ENCODE measurements around the gene SCAP. TPM values are rescaled to one million over a fixed set of nuclear protein-coding genes. Genes with fewer than 3 reads are reported as not detected.

The SCAP gene
- polyA plus RNA-seq, 4 donors: 62.9 to 88.9 (median 73.0) TPM

DNA sequence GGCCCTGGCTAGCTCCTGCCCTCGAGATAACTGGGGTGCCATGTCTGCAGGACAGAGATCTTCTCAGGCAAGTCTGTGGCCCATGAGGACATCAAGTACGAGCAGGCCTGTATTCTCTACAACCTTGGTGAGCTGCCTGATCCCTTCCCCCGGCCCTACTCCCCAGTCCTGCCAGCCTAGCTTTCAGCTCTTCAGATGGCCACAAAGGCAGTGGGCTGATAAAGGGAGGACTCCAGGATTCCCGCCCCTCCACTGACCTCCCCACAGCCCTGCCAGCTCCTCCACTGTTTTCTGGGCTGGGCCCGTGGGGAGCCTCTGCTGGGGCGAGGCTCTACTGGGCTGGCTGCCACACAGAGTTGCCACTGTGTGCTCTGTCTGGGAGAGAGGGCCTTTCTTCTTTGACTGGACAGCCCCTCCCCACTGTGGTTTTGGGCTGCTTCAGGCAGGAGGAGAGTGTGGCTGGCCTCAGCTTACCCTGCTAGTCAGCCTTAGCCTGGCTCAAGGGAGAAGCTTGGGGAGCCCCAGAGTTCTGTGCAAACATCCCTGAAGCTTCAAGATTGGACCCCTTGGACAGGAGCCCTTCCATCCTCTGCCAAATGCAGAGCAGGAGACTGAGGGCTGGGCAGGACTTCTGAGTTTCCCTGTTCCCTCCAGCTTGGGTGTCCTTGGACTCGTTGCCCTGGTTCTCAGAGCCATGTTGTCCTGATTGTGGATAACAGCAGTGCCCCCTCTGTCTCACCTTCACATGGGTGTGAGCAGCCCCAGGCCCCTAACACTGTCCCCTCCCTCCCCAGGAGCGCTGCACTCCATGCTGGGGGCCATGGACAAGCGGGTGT lies 70.6 kb downstream of the SCAP start:
- no peak for DNase-seq (ENCODE audit: low read depth in 4 of 4, low spot score in 3 of 4)

DNA sequence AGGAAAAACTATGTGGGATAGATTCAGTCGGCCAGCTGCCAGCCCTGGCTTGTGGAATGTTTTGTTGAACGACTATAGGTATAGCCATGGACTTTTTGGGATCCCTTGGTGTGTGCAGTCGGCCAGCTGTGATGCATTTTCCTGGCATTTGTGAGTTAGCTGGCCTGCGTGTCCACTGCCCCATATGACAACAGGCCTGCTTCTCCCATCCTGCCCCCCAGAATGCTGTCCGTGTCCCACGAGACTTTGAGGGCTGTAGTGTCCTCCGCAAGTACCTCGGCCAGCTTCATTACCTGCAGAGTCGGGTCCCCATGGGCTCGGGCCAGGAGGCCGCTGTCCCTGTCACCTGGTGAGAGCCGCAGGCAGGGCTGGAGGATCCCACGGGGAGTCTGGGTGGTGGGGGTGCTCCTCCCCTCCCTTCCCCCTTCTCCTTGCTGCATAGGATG lies 71.3 kb downstream of the SCAP start:
- no peak for DNase-seq (ENCODE audit: low read depth in 4 of 4, low spot score in 3 of 4)

DNA sequence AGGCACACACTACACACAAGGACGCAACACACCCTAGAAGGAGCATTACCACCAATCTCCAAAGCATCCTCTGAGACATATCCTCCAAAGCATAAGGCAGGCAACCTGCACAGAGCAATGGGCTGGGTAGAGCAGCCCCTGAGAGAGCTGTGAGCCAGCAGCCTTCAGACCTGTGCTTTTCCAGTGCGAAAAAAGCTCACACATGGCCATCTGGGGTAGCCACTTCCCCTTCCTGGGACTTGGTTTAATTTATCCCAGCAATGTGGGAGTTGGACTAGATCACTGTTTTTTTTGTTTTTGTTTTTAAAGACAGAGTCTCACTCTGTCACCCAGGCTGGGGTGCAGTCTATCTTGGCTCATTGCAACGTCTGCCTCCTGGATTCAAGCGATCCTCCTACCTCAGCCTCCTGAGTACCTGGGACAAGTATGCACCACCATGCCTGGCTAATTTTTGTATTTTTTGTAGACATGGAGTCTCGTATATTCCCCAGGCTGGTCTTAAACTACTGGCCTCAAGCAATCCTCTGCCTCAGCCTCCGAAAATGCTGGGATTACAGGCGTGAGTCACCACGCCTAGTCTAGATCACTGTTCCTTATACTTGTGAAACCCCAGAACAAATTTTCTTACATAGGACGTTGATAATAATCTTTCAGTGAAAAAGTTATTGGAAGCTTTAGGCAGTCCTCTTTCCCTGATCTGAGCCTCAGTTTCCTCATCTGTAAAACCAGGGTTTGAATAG lies 76.0 kb downstream of the SCAP start:
- DNase-seq (ENCODE audit: low read depth in 4 of 4, low spot score in 3 of 4): no peak

DNA sequence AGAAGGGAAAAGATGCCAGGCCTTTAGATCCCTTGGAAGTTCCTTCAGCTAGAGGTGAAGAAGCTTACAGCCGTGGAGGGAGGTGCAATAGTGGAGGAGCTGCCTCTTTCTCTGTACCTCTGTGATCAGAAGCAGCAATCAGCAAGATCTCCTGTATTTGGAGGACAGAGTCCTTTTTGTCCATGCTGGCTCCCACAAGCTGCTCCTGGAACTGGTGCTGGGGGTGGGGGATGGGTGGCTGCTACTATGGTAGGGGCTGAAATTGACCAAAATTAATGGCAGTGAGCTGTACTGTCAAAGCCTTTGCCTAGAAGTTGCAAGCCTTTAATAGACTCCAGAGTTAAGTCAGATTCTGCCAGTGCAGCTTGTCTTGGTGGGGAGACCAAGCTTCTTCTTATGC lies 76.7 kb downstream of the SCAP start:
- DNase-seq (ENCODE audit: low read depth in 4 of 4, low spot score in 3 of 4): no peak

DNA sequence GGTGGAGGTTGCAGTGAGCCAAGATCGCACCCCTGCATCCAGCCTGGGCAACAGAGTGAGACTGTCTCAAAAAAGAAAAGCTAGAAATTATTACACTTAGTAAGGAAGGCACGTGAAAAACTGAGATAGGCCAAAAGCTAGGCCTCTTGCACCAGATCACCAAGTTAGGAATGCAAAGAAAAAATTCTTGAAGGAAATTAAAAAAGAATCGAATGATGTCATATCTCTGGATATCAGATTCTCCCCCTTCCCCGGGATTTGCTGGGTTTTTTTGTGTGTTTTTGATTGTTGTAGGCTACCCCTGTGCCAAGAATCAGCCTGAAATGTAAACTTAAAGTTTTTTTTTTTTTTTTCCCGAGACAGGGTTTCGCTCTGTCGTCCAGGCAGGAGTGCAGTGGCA lies 77.5 kb downstream of the SCAP start:
- DNase-seq (ENCODE audit: low read depth in 4 of 4, low spot score in 3 of 4): no peak

DNA sequence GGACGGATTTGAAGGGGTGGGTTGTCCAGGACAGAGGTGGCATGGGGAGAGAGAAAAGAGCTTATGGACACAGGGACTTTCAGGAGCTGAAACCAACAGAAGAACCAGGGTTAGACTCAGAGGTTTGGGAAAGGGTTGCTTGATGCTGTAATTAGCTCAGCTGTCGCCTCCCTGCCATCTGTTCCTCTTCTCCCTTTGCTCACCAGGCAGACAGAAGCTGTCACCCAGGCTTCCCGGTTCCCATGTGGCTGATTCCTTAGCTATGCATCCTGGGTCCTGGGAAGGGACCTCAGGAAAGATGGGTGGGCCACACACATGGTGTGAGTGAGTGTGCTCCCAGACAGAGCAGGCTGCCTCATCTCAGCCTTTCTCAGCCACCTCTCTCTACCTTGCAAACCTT lies 80.9 kb downstream of the SCAP start:
- DNase-seq (ENCODE audit: low read depth in 4 of 4, low spot score in 3 of 4): no peak

DNA sequence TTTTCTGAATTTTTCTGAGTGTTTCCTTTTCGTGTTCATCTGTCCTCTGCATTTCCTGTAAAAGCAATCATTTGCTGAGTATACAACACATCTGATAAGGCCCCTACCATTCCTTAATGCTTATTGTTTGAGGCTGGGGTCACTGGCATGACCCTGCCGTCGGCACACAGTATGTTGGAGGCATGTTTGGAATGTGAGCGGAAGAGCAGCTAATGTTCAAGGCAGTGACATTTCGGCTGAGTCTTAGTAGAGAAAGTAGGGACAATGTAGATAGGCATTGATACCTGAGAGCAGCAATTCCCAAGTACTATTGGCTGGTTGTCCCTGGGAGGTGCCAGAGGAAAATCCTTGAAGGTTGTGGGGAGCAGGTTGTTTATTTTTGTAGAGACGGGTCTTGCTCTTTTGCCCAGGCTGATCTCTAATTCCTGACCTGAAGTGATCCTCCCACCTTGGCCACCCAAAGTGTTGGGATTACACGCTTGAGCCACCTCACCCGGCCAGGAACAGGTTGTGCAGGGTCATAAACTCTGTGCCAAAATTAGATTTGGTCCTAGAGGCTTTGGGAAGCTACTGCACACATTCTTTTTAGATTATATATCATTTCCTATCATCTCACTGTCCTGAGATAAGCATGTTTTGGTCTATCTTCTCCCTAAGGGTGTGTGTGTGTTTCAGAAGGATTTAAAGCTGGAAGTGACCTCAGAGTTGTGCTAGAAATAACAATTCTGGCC lies 81.4 kb downstream of the SCAP start:
- DNase-seq (ENCODE audit: low read depth in 4 of 4, low spot score in 3 of 4): no peak

DNA sequence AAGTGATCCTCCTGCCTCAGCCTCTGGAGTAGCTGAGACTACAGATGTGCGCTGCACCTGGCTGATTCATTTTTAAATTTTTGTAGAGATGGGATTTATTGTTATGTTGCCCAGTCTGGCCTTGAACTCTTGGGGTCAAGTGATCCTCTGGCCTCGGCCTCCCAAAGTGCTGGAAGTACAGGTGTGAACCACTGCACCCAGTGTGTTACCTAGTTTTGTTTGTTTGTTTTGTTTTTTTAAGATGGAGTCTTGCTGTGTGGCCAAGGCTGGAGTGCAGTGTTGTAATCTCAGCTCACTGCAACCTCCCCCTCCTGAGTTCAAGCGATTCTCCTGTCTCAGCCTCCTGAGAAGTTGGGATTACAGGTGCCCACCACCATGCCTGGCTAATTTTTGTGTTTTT lies 82.8 kb downstream of the SCAP start:
- no peak for DNase-seq (ENCODE audit: low read depth in 4 of 4, low spot score in 3 of 4)

DNA sequence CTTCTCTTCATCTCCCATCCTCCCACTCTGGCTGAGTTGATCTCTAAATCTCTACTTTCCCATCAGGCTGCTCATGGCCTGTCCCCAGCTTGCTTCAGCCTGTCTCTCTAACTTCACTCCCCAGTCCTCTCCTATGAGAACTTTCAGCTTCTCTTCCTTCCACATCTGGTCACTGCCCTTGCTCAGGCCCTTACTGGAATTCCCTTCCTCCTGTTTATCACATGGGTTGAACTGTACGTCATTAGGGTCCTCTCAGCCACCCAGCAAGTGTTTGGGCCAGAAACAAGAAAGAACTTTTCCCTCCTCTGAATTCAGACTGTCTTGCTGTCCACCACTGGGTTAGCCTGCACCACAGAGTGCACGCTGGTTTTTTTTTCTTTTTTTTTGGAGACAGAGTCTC lies 89.9 kb downstream of the SCAP start:
- DNase-seq (ENCODE audit: low read depth in 4 of 4, low spot score in 3 of 4): no peak

DNA sequence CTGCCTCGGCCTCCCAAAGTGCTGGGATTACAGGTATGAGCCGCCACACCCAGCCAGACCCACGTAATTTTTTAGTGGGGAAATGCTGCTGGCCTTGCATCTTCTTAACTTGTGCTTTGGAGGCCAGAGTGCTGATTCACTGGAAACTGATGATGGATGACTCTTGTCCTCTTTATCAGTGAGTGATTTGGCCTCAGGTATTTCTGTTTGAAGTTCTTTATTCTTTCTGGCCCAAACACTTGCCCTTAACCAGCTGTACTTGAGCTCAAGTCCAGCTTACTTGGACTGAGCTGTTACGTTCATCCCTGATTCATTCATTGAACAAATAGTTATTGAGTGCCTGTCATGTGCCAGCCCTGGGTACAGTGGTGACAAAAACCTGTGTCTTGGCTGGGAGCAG lies 90.7 kb downstream of the SCAP start:
- DNase-seq (ENCODE audit: low read depth in 4 of 4, low spot score in 3 of 4): no peak

DNA sequence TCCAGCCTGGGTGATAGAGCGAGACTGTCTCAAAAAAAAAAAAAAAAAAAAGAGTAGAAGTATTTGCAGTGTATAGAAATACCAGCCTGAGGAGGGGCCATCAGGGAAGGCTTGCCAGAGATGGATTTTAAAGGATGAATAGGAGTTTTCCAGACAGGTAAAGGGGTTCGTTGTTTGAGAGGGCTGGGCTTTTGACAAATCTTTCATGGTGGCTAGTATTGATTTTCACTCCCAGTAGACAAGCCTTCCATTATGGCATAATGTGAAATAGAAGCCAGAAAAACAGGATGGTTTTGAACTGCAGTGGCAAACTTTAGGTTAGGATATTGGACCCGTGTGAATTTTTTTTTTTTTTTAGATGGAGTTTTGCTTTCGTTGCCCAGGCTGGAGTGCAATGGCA lies 91.3 kb downstream of the SCAP start:
- no peak for DNase-seq (ENCODE audit: low read depth in 4 of 4, low spot score in 3 of 4)

DNA sequence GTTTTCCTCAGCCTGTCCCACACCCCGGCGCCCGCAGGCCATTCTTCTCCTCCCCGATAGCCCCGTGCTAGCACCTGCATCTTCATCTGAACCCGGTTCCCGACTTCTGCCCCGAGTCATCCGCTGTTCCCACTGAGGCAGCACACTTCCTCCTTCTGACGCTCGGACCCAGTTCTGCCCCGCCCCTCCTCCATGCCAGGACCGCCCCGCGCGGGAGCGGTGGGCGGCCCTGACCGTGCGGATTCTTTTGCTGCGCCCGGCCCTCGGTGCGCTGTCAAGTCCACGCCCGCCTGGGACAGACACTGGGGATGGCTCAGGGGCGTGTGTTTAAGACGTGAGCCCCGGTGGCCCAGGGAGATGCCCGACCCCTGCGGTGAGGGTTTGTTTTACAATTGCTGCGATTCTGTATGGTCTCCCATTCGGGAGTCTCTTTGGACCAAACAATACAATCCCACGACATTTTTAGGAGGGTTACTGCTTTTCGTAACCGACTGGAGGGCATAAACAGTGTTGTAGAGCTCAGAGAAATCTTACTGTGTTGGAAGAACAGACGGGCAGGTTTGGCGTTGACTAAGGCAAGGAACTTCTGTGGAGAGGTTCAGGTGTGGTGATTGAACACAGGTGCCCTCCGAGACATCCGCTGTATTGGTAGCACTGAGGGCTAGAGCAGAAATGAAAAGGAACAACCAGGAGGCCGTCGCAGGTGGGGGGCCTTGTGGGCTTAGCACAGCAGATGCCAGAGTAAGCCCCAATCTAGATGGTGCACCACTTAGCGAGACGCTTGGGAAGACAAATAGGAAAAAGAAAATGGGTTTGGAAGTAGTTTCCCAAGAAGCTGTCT lies 94.2 kb downstream of the SCAP start:
- peak; percentile 72 to 78 (median 74) for DNase-seq (ENCODE audit: low read depth in 4 of 4, low spot score in 3 of 4)

DNA sequence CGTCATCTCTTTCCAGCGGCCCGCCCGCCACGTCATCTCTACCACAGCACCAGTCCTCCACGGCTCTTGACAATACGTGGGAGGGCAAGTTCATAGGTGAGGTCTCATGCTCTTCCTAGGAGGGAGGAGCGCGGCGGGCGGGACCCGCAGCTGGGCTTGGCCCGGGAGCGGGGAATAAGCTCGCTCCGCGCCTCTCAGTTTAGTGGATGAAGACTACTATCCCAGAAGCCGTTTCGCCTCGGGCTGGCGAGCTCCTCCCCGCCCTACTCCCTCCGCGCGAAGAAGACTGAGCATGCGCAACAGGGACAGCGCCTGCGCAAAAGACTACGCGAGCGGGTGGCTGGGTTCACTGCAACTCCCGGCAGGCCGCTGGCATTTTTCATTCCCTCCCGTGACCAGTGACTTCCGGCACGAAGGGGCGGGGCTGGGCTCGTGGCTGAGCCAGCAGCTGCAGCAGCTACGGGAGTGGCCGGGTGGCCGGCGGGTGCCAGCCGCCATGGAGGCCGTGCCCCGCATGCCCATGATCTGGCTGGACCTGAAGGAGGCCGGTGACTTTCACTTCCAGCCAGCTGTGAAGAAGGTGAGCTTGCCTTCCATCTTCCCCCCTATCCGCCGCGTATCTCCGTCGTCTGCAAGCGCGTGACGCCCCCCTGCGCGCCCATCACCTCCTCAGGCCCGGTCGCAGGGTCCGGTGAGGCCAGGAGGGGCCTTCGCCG lies 95.0 kb downstream of the SCAP start, which contains the start of gene PTPN23:
Gene PTPN23, plus strand, starts transcription at position 421 of the 716 bp plus-strand sequence. Its CDS starts 76 bp downstream, at position 497.
- peak; percentile 96 to 99 (median 98) for DNase-seq (ENCODE audit: low read depth in 4 of 4, low spot score in 3 of 4)

DNA sequence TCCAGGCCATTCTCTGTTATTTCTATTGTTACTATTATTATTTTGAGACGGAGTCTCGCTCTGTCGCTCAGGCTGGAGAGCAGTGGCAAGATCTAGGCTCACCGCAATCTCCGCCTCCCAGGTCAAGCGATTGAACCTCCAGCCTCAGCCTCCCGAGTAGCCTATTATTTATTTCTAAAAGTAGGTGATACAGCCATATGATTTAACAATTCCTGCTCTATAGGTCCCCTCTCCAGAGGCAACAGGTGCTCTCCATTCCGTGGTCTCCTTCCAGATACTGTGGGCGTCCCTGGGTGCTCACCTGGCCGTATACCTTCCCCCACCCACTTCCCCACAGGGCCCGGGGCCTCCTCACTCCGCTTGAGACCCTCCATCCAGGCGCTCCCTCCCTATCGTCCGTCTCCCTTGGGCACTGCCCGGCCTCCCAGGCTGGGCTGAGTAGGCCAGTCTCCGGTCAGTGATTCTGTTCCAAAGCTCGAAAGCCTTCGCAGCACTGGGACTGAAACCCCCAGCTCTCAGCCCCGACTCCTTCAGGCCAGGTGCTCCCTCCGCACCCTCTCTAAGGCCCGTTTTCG lies 95.6 kb downstream of the SCAP start:
- no peak for DNase-seq (ENCODE audit: low read depth in 4 of 4, low spot score in 3 of 4)

DNA sequence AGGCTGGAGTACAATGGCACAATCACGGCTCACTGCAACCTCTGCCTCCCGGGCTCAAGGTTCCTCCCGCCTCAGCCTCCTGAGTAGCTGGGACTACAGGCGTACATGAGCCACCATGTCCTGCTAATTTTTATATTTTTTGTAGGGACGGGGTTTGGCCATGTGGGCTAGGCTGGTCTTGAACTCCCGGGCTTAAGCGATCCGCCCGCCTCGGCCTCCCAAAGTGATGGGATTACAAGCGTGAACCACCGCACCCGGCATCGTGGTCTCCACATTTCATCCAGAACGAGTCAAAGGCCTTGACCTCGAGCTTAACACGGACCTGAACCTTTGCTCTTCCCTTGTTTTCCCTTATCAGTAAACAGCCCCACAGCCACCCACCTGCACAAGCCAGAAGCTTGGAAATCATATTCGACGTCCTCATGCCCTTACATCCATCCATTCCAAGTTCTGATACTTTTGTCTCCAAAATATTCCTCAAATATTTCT lies 96.3 kb downstream of the SCAP start:
- DNase-seq (ENCODE audit: low read depth in 4 of 4, low spot score in 3 of 4): no peak

DNA sequence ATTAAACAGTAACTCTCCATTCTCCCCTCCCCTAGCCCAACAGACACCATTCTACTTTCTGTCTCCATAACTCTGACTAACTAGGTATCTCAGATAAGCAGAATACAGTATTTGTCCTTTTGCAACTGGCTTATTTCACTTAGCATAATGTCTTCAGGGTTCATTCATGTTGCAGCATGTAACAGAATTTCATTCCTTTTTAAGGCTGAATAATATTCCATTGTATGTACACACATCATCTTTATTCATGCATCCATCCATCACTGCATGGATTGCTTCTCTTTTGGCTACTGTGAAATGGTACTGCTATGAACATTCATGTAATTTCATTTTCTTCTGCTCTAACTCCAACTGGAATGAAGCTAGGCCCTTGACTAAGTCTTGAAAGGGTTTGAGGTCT lies 96.9 kb downstream of the SCAP start:
- no peak for DNase-seq (ENCODE audit: low read depth in 4 of 4, low spot score in 3 of 4)

DNA sequence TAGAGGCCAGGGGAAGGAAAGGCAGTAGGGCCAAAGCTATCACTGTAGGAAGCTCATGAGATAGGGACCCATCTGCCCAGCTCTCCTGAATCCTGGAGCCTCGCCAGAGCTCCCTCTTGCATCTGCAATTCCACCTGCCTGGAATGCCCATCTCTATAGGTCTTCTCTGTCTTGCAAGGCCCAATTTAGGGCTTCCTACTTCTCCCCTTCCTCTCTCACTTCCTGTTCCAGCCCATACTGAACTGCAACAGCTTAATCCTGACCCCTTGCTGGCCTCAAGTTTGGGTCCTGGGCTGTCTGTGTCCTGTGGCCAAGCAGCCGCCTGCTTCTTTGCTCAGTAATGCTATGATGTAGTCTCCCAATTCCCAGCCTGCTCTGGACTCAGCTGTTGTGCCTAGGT lies 98.6 kb downstream of the SCAP start:
- DNase-seq (ENCODE audit: low read depth in 4 of 4, low spot score in 3 of 4): no peak

DNA sequence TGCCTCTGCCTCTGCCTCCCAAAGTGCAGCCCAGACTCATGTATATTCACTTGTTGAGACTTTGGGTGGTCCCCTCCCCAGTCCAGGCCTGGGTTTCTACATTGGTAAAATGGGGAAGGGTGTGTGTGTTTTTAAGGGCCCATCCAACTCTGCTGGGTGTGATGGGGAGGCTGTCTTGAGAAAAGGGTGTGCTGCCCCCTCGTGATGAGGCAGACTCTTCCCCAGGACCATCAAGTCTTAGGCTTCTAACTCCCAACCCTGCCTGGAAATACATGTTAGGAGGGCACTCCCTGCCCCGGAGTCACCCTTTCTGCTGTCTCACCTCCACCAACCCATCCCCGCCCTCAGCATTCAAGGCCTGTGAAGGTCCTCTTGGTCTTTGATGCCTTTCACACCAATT lies 99.3 kb downstream of the SCAP start:
- DNase-seq (ENCODE audit: low read depth in 4 of 4, low spot score in 3 of 4): no peak

DNA sequence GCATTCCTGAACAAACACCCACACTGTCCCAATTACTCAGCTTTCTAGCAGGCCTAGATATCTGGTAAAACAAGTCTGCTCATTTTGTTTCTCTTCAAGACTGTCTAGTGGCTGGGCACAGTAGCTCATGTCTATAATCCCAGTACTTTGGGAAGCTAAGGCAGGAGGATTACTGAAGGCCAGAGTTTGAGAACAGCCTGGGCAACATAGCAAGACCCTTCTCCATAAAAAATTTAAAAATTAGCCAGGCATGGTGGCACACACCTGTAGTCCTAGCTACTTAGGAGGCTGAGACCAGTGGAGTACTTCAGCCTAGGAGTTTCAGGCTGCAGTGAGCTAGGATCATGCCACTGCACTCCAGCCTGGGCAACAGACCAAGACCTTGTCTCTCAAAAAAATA lies 101.2 kb downstream of the SCAP start:
- no peak for DNase-seq (ENCODE audit: low read depth in 4 of 4, low spot score in 3 of 4)

Measured in left renal pelvis (tissue), 4 donors.